ENCODE results near the gene ATXN7L2. TPM values are rescaled to one million over a fixed set of nuclear protein-coding genes. Genes with fewer than 3 reads are reported as not detected.

Gene ATXN7L2
- total RNA-seq, 1 donor from 2014 or later = 6.0 TPM

GRCh38 chr1:109497449-109498160 lies 13.9 kb downstream of the ATXN7L2 start:
- no peak for DNase-seq (ENCODE audit: low spot score)

- DNase-seq (ENCODE audit: low spot score) = no peak
These were observed 14.6 kb downstream of the ATXN7L2 start for GRCh38 chr1:109498161-109498801.

- no peak for DNase-seq (ENCODE audit: low spot score)
These were observed 15.4 kb downstream of the ATXN7L2 start for GRCh38 chr1:109499081-109499480.

GRCh38 chr1:109499661-109500536 lies 16.2 kb downstream of the ATXN7L2 start:
- no peak for DNase-seq (ENCODE audit: low spot score)

- DNase-seq (ENCODE audit: low spot score) = no peak
These were observed 17.3 kb downstream of the ATXN7L2 start for GRCh38 chr1:109500941-109501381.

GRCh38 chr1:109501644-109502363 lies 18.1 kb downstream of the ATXN7L2 start:
- no peak for DNase-seq (ENCODE audit: low spot score)

- DNase-seq (ENCODE audit: low spot score) = no peak
These were observed 18.7 kb downstream of the ATXN7L2 start for GRCh38 chr1:109502364-109502851.

- no peak for DNase-seq (ENCODE audit: low spot score)
These were observed 20.2 kb downstream of the ATXN7L2 start for GRCh38 chr1:109503935-109504334.

- DNase-seq (ENCODE audit: low spot score) = no peak
These were observed 21.3 kb downstream of the ATXN7L2 start for GRCh38 chr1:109504974-109505373.

GRCh38 chr1:109508001-109508872 lies 24.5 kb downstream of the ATXN7L2 start:
- no peak for DNase-seq (ENCODE audit: low spot score)

GRCh38 chr1:109508873-109509175 lies 25.1 kb downstream of the ATXN7L2 start:
- DNase-seq (ENCODE audit: low spot score) = no peak

GRCh38 chr1:109509176-109510134 lies 25.8 kb downstream of the ATXN7L2 start, which contains the start of gene AMIGO1:
Gene AMIGO1 (minus strand): TSS chr1:109509727. CDS start chr1:109508912, 815 bp downstream.
- no peak for DNase-seq (ENCODE audit: low spot score)

GRCh38 chr1:109513110-109513710 lies 29.5 kb downstream of the ATXN7L2 start:
- DNase-seq (ENCODE audit: low spot score) = no peak

GRCh38 chr1:109514846-109515245 lies 31.1 kb downstream of the ATXN7L2 start:
- DNase-seq (ENCODE audit: low spot score) = no peak

- no peak for DNase-seq (ENCODE audit: low spot score)
These were observed 33.2 kb downstream of the ATXN7L2 start for GRCh38 chr1:109516872-109517271.

GRCh38 chr1:109517337-109517736 lies 33.6 kb downstream of the ATXN7L2 start:
- DNase-seq (ENCODE audit: low spot score) = no peak

GRCh38 chr1:109521002-109521951 lies 37.6 kb downstream of the ATXN7L2 start:
- no peak for DNase-seq (ENCODE audit: low spot score)

GRCh38 chr1:109522026-109522425 lies 38.3 kb downstream of the ATXN7L2 start:
- no peak for DNase-seq (ENCODE audit: low spot score)
